ENCODE data around the gene ZNF445.

GRCh38 chr3:44400771-44401170, 76.7 kb downstream of the ZNF445 start:
- TF ChIP-seq EZH2 (IDR thresholded peaks at IDR 0.05; ENCODE audit: insufficient read depth, low read length) (no peak), CTCF (IDR thresholded peaks at IDR 0.05; ENCODE audit: insufficient read depth, low read depth, low read length) (no peak)
